HG03108 (cell line): ENCODE measurements around the gene MGARP.
A peak's percentile ranks its signal among the peaks of the same experiment; 100 is the strongest.

Source experiments
- ATAC-seq: cut with Tn5 transposase; IDR thresholded peaks from one replicate; pipeline ENCODE4 v1.9.1; 2021; ENCODE audit warnings: moderate library complexity; ENCODE audit not compliant: unreplicated experiment

Gene MGARP

DNA sequence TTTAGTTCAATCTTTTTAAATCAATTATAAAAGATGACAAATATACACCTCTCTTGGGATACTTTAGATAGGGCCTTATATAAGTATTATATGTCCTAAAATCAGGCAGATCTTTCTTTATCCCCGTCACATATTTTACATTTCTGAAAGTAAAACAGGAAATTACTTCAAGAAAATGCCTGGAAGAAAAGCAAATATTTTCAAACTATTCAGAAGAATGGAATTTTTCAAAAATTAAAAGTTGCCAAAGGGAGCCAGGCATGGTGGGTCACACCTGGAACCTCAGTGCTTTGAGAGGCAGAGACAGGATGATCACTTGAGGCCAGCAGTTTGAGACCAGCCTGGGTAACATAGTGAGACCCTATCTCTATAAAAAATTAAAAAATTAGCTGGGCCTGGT is 34.4 kb downstream of the MGARP start:
- no peak for ATAC-seq

DNA sequence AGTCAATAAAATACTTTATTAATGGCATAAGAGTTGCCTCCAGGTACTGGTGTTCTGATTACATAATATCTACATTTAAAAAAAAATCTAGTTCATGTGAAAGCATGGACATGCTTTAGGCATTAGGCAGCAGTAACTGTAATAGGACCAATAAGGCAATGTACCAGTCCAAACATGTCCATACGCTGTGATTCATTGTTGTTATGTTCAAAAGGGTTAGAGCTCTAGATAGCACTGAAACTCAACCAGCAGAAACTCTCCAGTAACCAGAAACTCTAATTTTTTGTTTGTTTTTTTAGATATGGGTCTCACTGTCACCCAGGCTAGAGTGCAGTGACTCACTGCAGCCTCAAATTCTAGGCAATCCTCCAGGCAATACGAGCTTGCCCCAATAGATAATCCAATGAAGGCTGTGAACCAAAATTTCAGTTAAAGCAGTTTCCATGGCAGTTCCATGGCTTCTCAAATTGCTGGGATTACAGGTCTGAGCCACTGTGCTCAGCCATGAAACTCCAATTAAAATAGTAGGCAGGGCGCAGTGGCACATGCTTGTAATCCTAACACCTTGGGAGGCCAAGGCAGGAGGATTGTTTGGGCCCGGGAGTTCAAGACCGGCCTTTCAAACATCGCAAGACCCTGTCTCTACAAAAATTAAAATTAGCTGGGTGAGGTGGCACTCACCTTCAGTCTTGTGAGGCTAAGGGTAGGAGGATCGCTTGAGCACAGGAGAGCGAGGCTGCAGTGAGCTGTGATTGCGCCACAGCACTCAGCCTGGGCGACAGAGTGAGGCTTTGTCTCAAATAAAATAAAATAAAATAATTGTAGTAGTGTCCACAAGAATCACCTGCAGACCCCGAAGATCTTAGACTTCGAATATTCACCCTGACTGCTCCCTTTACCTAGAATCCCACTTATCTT is 36.3 kb downstream of the MGARP start:
- no peak for ATAC-seq

DNA sequence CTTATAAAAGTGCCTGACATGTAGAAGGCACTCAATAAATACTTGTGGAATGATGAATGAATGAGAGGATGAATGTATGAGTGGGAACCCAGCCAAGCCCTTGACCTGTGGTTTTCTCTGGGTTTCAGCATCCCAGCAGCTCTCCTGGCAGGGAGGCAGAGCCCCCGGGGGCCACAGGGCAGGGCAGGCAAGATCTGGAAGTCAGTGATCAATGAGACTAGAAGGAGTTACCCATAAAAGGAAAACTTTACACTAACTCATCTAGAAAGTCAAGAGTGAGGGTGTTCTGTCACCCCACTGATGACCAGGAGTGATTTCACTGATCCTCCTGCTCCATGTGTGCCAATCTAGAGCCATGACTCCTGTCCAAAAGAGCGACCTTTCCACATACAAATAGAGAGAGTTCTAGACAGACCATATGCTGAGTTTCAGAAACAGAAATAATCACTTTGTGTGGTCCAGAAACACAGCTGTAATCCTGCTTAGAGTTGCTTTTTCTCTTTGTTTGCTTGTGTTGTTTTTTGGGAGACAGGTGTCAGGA is 37.4 kb downstream of the MGARP start:
- no peak for ATAC-seq

DNA sequence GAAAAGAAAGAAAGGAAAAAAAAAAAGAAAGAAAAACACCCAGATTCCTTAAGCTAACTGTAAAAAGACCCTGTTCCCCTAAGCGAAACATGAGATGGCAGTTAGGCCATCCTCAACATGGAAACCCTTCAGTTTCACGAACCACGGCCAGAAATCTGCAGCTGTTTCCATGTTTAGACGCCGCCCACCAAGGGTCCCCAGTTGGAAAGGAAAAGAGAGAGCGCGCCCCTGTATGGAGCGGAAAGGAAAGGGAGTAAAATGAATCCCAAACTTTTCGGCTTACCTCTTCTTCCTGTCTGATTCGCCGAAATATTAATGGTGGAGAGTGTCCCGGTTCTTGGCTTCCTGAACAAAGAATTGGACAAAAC is 38.3 kb downstream of the MGARP start:
- no peak for ATAC-seq

DNA sequence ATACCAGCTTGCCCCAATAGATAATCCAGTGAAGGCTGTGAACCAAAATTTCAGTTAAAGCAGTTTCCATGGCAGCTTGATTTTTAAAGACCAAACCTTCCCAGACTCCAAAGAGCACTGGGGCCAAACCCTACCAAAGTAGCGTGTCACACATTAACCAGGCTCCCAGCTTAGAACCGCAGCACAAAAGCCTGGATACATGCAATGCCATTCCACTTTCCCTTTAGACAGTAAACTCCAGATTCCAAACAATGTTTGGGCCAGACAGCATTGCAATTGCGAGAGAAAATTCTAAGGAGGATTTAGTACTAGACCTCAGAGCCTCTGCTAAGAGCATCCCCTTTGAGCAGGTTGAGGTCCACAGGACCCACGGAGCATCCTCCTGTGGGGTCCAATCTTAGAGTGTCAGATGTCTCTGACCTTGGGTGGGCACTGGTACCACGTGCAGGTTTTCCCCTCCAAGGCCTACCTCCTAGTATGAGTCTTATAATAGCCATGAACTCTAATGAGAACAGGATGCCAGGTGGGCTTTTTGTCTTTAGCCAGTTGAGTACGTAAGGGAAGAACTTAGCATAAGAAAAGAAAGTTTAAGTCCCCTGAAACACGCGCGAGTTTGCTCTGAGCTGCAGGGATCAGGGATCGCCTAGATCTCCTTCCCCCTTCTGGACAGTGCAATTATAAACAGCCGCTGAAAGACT is 38.8 kb downstream of the MGARP start:
- ATAC-seq = no peak

DNA sequence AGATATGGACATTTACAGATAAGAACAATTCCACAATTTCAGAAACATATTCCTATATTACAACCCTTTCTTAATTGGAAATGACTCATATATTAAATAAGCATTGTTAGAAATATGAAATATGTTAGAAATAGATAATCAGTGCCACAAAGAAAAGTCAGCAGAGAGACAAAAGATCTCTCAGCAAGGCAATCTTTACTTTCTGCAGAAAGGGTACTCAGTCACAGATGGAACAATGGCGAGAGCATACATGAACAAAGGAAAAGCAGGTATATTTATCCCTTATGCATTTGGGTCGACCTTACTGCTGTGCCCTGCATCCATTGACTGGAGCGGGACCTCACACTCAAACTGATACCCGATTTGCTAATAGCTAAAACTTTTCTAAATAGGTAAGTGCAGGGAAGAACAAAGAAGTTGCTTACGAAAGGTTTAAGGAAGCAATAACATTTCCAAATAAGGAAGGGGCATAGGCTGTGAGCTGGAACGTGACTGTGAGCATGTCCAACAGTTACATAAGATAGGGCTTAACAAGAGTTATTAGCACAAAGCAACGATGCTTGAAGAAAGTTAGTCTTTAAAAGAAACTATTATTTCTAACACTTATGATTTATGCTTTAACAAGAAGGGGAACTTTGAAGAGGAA is 40.8 kb downstream of the MGARP start:
- ATAC-seq = no peak

DNA sequence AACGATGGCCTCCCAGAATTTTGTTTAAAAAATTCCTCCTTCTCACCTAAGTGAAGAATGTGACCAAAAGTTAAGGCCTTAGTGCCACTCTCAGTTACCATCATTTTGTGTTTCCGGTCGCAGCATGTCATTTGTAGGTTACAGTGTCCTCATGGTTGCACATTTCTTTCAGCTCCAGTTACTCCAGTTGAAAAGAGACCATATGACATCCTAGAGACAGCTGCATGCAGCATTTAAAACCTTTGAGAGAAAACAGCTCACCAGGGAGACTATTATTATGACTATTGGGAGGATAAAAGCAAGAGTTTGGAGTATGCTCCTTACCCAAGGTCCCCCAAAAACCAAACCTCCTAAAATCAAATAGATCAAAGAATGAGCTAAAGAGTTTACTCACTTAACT is 45.8 kb downstream of the MGARP start:
- ATAC-seq = no peak

DNA sequence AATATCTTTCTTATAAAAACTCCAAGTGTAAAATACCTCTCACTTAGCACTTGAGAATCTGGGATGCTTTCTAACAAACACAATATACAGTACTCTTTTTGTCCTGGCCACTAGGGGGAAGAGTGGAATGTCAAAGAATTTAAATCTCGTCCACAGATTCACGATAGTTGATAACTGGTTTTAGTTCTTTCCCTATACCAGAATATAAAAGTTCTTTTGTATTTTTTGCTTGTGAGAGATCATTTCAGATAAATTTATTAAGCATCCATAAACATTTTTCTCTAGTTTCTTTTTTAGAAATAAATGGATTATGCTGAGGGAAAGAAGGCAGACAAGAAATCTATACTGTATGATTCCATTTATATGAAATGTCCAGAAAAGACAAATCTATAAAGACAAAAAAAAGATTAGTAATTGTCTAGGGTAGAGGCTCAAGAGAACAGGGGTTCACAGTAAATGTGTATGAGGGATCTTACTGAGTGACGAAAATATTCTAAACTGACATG is 50.4 kb downstream of the MGARP start:
- peak; percentile 57 for ATAC-seq

DNA sequence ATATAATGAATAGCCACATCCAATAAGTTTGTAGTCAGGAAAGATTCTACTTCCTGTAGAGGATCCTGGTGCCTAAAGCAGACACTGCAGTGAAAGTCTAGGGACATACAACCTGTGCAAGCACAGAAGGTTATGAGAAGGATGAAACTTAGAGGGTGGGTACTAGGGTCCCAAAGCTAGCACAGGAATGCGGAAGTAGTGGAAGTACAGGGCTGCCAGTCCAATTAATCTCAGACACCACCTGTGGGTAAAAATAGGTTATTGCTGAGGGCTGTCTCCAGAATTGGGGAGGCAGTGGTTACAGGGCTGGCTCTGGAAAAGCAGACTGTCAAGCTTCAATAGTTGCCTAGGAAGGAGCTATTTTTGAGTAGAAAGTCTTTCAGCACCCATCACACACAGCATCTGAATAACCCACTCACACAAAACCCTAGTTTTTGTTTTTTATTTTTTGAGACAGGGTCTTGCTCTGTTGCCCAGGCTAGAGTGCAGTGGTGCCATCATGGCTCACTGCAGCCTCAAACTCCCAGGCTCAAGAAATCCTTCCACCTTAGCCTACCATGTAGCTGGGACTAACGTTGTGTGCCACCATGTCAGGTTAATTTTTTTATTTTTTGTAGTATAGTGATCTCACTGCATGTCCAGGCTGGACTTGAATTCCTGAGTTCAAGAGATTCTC is 52.2 kb downstream of the MGARP start:
- no peak for ATAC-seq

DNA sequence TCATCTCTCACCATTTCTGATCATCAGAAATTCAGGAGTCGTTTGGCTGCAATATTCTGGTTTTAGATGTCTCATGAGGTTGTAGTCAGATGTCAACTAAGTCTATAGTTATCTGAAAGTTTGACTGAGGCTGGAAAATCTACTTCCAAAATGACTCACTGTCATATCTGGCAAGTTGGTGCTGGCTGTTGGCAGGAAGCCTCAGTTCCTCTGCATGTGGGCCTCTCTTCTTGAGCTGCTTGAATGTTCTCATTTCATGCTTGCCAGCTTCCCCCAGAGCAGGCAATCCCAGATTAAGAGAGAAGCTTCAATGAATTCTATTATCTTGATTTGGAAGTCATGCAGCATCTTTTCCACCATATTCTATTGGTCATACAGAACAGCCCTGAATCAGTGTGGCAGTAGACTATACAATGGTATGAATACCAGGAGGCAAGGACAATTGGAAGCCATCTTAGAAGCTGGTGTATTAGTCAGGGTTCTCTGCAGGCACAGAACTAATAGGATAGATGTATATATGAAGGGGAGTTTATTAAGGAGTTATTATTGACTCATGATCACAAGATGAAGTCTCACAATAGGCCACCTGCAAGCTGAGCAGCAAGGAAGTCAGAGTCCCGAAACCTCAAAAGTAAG is 56.2 kb downstream of the MGARP start:
- ATAC-seq = no peak

DNA sequence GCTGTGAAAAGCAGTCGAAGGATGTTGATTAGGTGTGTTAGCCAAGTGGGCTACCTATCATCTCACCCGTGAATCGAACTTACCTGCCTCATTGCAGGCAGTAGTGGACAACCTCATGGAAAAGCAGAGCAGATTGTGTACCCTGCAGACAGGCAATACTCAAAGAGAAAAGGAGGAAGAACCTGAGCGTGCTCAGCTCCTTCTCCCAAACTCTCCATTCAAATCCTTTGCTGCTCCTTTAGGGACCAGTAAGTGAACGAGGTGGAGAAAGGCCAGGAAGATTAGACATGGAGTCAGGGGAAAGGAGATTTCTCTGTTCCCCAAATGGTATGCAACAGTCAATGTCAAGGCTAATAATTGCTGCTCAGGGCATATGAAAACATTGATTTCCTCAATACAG is 57.8 kb downstream of the MGARP start:
- no peak for ATAC-seq

DNA sequence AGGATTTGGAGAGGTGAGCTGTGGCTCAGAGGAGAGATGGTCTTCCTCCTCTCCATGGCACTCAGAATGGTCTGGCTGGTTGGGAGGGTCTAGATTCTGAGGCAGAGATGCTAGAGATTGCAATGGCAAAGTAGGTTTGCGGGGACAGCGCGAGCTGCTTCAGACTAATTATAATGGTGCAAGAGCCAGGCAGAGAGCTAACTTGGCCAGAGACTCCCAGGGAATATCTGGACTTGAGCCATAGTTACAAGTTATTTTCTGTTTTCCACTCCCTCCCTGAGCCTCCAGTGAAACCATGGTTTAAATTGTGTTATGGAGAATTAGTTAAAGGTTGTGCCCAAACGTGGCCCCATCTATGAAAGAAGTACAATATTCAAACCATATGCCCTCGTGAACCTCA is 58.3 kb downstream of the MGARP start:
- no peak for ATAC-seq

DNA sequence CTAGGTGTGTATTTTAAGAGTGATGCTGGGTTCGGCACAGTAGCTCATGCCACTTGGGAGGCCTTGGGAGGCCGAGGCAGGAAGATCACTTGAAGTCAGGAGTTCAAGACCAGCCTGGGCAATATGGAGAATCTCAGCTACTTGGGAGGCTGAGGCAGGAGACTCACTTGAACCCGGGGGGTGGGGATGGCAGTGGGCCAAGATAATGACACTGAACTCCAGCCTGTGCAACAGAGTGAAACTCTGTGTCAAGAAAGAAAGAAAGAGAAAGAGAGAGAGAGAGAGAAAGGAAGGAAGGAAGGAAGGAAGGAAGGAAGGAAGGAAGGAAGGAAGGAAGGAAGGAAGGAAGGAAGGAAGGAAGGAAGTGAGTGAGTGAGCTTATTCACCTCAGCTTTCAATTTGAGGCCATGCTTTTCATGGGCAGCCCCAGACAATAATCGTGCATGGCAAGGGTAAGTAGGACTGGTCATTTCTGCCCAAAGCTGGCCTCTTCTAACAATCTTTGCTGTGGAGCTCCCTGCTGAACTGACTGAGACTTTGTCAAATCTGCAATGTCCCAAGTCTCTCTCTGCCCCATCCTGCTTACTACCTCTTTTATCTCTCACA is 60.5 kb downstream of the MGARP start:
- ATAC-seq = no peak
